SJSA1 (cell line): ENCODE data around the gene ADRB2. TPM values are rescaled to one million over a fixed set of nuclear protein-coding genes. Genes with fewer than 3 reads are reported as not detected.

Source experiments
- DNase-seq, 2 experiments: peaks; one replicate each; pipeline ENCODE4 v3.0.0-alpha.2; 2015 to 2020; ENCODE audit warnings: low spot score in 2 of 2, low read depth in 1 of 2
- H3K27ac ChIP-seq: fragments of 250-450 bp; sonication (Bioruptor Pico); 2 replicates; pipeline ENCODE4 v1.5.1; 2020; ENCODE audit warnings: mild to moderate bottlenecking, moderate library complexity
- H3K27me3 ChIP-seq: fragments of 250-450 bp; sonication (Bioruptor Pico); replicated peaks from 2 replicates; pipeline ENCODE4 v1.5.1; 2020; ENCODE audit warnings: mild to moderate bottlenecking, moderate library complexity
- H3K36me3 ChIP-seq: fragments of 250-450 bp; sonication (Bioruptor Pico); 2 replicates; pipeline ENCODE4 v1.5.1; 2020; ENCODE audit warnings: mild to moderate bottlenecking
- H3K4me1 ChIP-seq: fragments of 250-450 bp; sonication (Bioruptor Pico); replicated peaks from 2 replicates; pipeline ENCODE4 v1.6.1; 2021; ENCODE audit warnings: mild to moderate bottlenecking
- H3K4me3 ChIP-seq: fragments of 250-450 bp; sonication (Bioruptor Pico); 2 replicates; pipeline ENCODE4 v1.5.1; 2020; ENCODE audit warnings: mild to moderate bottlenecking
- H3K9me3 ChIP-seq: fragments of 250-450 bp; sonication (Bioruptor Pico); replicated peaks from 2 replicates; pipeline ENCODE4 v1.5.1; 2020; ENCODE audit warnings: mild to moderate bottlenecking
- total RNA-seq: library from RNA; depleted of rRNA; stranded (reverse); fragments of >200 nt; shearing (Covaris generic); gene quantifications from 2 replicates; pipeline ENCODE4 v1.2.3, GENCODE V29; 2014

Gene ADRB2
- total RNA-seq, 1 experiment from 2014 or later, result 14.9 TPM

GRCh38 chr5:148829734-148830133 is 3.3 kb downstream of the ADRB2 start:
- peaks cover 57% of the 10 kb centered on the region for H3K36me3 ChIP-seq
- peak overlapping the region; percentile 47 for H3K4me3 ChIP-seq
- H3K4me1 ChIP-seq, result peaks cover 59% of the 10 kb centered on the region
- no peak overlapping the region for H3K27ac ChIP-seq
- no peaks in the 10 kb centered on the region for H3K27me3 ChIP-seq
- no peak for DNase-seq
- no peaks in the 10 kb centered on the region for H3K9me3 ChIP-seq

- no peaks in the 10 kb centered on the region for H3K27me3 ChIP-seq
- no peak overlapping the region for H3K4me3 ChIP-seq
- no peak overlapping the region for H3K27ac ChIP-seq
- no peak for DNase-seq
- no peaks in the 10 kb centered on the region for H3K9me3 ChIP-seq
- peaks cover 54% of the 10 kb centered on the region for H3K4me1 ChIP-seq
- H3K36me3 ChIP-seq, result peaks cover 58% of the 10 kb centered on the region
Observed at GRCh38 chr5:148830211-148830610, 3.8 kb downstream of the ADRB2 start.

- Histone ChIP-seq H3K36me3 (peaks cover 72% of the 10 kb centered on the region), H3K27me3 (no peaks in the 10 kb centered on the region), H3K27ac (no peak overlapping the region), H3K9me3 (no peaks in the 10 kb centered on the region), H3K4me1 (peaks cover 49% of the 10 kb centered on the region), H3K4me3 (no peak overlapping the region)
- DNase-seq, result no peak
Observed at GRCh38 chr5:148831590-148832565, 5.5 kb downstream of the ADRB2 start.

GRCh38 chr5:148833122-148833521 is 6.7 kb downstream of the ADRB2 start:
- no peaks in the 10 kb centered on the region for H3K9me3 ChIP-seq
- peaks cover 77% of the 10 kb centered on the region for H3K36me3 ChIP-seq

GRCh38 chr5:148833925-148834324 is 7.5 kb downstream of the ADRB2 start:
- Histone ChIP-seq H3K36me3 (peaks cover 77% of the 10 kb centered on the region), H3K27ac (no peak overlapping the region), H3K4me3 (no peak overlapping the region), H3K4me1 (peaks cover 35% of the 10 kb centered on the region), H3K27me3 (no peaks in the 10 kb centered on the region), H3K9me3 (no peaks in the 10 kb centered on the region)
- no peak for DNase-seq

More at GRCh38 chr5:148833122-148833521, 6.7 kb downstream of the ADRB2 start:
- DNase-seq, result no peak
- Histone ChIP-seq H3K4me1 (peaks cover 41% of the 10 kb centered on the region), H3K27me3 (no peaks in the 10 kb centered on the region), H3K4me3 (no peak overlapping the region), H3K27ac (no peak overlapping the region)

- no peak for DNase-seq
- Histone ChIP-seq H3K27ac (no peak overlapping the region), H3K36me3 (peaks cover 71% of the 10 kb centered on the region), H3K4me3 (no peak overlapping the region), H3K4me1 (peaks cover 28% of the 10 kb centered on the region), H3K9me3 (no peaks in the 10 kb centered on the region), H3K27me3 (no peaks in the 10 kb centered on the region)
Observed at GRCh38 chr5:148834689-148835088, 8.3 kb downstream of the ADRB2 start.

GRCh38 chr5:148836272-148837250 is 10.2 kb downstream of the ADRB2 start:
- no peaks in the 10 kb centered on the region for H3K9me3 ChIP-seq
- H3K36me3 ChIP-seq, result peaks cover 56% of the 10 kb centered on the region
- no peaks in the 10 kb centered on the region for H3K27me3 ChIP-seq
- peaks cover 13% of the 10 kb centered on the region for H3K4me1 ChIP-seq
- DNase-seq, result no peak
- H3K27ac ChIP-seq, result no peak overlapping the region
- no peak overlapping the region for H3K4me3 ChIP-seq

GRCh38 chr5:148837383-148837782 is 11.0 kb downstream of the ADRB2 start:
- Histone ChIP-seq H3K4me3 (no peak overlapping the region), H3K27ac (no peak overlapping the region), H3K9me3 (no peaks in the 10 kb centered on the region), H3K27me3 (no peaks in the 10 kb centered on the region), H3K36me3 (peaks cover 51% of the 10 kb centered on the region), H3K4me1 (peaks cover 13% of the 10 kb centered on the region)
- no peak for DNase-seq

GRCh38 chr5:148838357-148838756 is 11.9 kb downstream of the ADRB2 start:
- Histone ChIP-seq H3K4me3 (no peak overlapping the region), H3K36me3 (peaks cover 43% of the 10 kb centered on the region), H3K27ac (no peak overlapping the region), H3K27me3 (no peaks in the 10 kb centered on the region), H3K9me3 (no peaks in the 10 kb centered on the region), H3K4me1 (peaks cover 23% of the 10 kb centered on the region)
- DNase-seq, result no peak

GRCh38 chr5:148839960-148840359 is 13.5 kb downstream of the ADRB2 start:
- Histone ChIP-seq H3K9me3 (no peaks in the 10 kb centered on the region), H3K4me1 (peaks cover 39% of the 10 kb centered on the region), H3K36me3 (peaks cover 30% of the 10 kb centered on the region), H3K27me3 (no peaks in the 10 kb centered on the region), H3K4me3 (no peak overlapping the region), H3K27ac (no peak overlapping the region)
- DNase-seq, result no peak

GRCh38 chr5:148840531-148840930 is 14.1 kb downstream of the ADRB2 start:
- no peak overlapping the region for H3K27ac ChIP-seq
- no peak overlapping the region for H3K4me3 ChIP-seq
- no peaks in the 10 kb centered on the region for H3K9me3 ChIP-seq
- peaks cover 42% of the 10 kb centered on the region for H3K4me1 ChIP-seq
- no peak for DNase-seq
- peaks cover 27% of the 10 kb centered on the region for H3K36me3 ChIP-seq
- H3K27me3 ChIP-seq, result no peaks in the 10 kb centered on the region

- H3K9me3 ChIP-seq, result no peaks in the 10 kb centered on the region
- H3K4me1 ChIP-seq, result peaks cover 47% of the 10 kb centered on the region
- no peak overlapping the region for H3K4me3 ChIP-seq
- no peak overlapping the region for H3K27ac ChIP-seq
- DNase-seq, result no peak
- peaks cover 19% of the 10 kb centered on the region for H3K36me3 ChIP-seq
- H3K27me3 ChIP-seq, result no peaks in the 10 kb centered on the region
Observed at GRCh38 chr5:148841519-148841918, 15.1 kb downstream of the ADRB2 start.

GRCh38 chr5:148842161-148842560 is 15.8 kb downstream of the ADRB2 start:
- no peak overlapping the region for H3K27ac ChIP-seq
- no peaks in the 10 kb centered on the region for H3K9me3 ChIP-seq
- no peak for DNase-seq
- H3K4me1 ChIP-seq, result peaks cover 53% of the 10 kb centered on the region
- no peaks in the 10 kb centered on the region for H3K27me3 ChIP-seq
- H3K4me3 ChIP-seq, result no peak overlapping the region
- H3K36me3 ChIP-seq, result peaks cover 16% of the 10 kb centered on the region
